HG03571 (cell line): Measurements from ENCODE around the gene RPIA.
"Not testable (repeated sequence)": the region's sequence is repeated elsewhere in the genome, so short reads cannot be mapped to it uniquely, and the experiment has no call there.

Source experiments
- ATAC-seq: cut with Tn5 transposase; IDR thresholded peaks from one replicate; pipeline ENCODE4 v1.9.1; 2021; ENCODE audit not compliant: unreplicated experiment

The RPIA gene

GRCh38 chr2:88733155-88733902, 41.9 kb downstream of the RPIA start:
- no peak for ATAC-seq

DNA sequence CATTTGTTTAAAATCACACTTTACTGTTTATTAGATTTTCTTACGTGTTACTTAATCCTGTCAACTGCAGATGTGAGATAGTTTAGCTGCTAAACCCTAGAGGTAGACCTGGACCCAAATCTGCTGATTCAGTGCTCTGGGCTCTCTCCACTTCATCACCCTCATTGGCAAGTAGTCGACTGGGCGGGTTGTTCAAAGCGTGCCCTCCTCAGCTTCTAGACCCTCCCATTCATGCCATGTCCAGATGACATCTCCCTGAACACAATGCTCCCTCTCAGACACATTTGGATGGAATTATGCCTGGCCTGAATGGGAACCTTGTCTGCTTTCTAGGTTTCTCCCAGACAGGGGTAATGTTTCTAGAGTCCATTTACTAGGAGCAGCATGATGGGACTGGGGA, 43.7 kb downstream of the RPIA start:
- no peak for ATAC-seq

DNA sequence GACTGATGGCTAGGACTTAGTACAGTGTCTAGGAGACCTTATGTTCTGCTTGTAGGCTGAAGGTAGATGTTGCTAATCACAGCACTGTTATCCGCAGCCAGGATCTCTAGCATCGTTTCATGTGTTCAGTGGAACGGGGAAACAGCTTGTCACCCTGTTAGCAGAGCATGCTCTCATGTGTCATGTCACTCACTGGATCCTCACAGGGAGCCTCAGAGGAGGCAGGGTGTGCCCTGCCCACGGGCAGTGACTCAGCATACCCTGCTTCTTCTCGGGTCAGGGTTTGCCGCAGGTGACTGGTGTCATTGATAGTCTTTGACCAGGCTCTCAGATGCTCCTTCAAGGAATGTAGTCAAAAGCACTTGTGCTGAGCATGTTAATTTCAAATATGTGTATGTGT, 44.4 kb downstream of the RPIA start:
- no peak for ATAC-seq

DNA sequence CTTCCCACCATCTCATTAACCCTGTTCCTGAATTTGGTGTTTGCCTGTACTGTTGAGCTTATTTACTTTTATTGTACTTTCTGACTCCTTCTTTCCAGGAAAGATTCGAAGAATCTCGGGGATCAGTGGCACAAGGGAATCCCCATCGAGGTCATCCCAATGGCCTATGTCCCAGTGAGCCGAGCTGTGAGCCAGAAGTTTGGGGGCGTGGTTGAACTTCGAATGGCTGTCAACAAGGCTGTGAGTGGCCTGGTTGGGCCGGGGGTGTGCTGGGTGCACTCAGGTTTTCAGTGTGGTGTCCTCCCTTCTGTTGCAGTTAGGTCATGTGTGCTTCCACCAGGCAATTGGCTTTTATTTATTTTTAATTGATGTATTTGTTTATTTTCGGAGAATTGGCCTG, 45.0 kb downstream of the RPIA start:
- no peak for ATAC-seq

GRCh38 chr2:88737385-88737784, 45.9 kb downstream of the RPIA start:
- no peak for ATAC-seq

DNA sequence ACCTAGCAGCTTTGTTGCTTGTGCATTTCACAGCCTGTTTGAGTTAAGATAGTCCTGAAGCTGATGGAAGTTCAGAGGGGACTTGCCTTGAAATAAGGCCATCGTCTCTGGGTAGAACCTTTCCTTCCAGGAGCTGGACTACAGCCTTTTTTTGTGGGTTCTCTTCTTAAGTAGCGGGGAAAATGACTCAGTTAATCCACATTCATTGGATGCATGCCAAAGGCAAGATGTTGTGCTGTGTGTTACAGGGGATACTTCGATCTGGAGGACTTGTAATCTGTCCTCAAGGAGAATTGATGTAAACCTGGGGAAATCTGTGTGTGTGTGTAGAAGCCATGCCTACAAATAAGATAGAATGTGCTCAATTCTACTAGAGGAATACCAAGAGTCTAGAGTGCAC, 46.8 kb downstream of the RPIA start:
- ATAC-seq: no peak

DNA sequence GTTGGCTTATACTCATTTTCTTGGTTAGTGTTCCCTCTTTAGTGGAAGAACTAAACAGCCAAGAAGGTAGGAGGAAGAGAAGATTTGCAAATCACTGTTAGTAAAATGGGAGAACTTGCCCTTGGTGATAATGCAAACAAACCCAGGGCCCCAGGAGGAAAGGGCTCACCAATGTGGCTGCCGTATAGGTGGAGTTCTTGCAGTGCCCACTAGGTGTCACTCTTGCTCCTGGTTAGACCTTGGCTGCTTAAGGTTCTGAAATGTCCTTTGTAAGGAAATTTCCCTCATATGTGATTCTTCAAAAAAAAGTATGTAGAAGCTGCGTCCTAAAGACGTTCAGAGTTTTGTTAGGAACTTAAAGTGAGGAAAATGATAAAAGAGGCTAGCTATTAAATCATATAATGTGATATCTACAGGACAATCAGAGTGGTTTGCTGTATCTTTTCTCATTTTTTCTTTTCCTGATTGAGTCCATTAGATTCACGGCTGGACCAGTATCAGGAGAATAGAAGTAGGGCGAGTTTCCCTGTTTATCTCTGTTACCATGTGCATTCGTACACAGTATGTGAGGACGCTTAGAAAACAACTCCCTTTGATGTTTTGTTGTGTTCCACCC, 48.6 kb downstream of the RPIA start:
- peak; percentile 85 for ATAC-seq

- no peak for ATAC-seq
These were observed 55.5 kb downstream of the RPIA start for GRCh38 chr2:88746929-88747490.

DNA sequence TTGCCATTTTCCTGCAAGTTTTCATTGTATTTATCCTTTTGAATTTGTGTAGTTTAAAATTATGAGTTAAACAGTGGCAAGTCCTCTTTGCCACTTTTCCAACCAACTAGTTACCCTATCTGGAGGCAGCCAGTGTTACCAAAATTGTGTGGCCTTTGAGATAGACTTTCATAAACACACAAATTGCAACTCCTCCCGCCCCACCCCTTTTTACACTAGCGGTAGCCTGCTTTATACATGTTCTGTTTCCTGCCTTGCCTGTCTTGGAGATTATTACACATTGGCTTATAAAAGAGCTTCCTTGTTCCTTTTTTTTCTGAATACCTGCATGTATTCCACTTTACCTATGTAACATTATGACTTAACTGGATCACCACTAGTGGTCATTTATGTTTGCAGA, 56.5 kb downstream of the RPIA start:
- ATAC-seq: no peak

GRCh38 chr2:88751768-88752167, 60.3 kb downstream of the RPIA start:
- ATAC-seq: no peak

- ATAC-seq: peak; percentile 79
These were observed 62.5 kb downstream of the RPIA start for GRCh38 chr2:88753833-88754584.

DNA sequence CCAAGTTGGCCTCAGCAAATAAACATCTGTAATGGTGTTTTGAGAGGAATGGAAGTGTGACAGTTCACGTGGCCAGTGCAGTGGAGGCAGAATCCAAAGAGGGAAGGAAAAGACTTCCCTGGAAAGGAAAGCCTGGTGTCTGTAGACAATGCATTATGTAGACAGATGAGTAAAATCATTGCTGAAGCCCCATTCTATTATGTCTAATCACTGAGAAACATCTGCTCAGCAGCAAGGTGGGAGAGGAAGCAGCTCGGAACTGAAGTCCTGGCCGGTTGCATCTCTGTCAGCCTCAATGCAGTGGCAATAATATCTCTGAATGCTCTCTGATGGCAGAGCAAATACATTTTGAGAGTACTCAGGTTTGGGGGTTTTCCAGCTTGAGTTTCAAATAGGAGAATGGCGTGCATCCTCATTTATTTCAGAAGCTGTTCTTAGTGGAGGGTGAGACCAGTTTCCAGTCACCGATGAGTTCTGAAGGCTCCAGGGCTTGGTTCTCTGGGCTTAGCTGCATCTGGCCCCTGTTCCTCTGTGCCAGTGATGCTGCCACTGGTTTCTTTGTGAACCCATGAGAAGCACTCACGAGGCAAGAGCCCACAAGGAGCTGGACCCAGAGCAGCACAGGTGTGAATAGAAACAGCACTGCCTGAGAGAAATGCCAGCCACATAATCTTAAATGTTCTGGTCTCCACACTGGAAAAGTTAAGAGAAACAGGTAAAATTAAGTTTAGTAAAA, 63.3 kb downstream of the RPIA start:
- peak; percentile 24 for ATAC-seq

GRCh38 chr2:88755836-88756235, 64.4 kb downstream of the RPIA start:
- ATAC-seq: no peak

DNA sequence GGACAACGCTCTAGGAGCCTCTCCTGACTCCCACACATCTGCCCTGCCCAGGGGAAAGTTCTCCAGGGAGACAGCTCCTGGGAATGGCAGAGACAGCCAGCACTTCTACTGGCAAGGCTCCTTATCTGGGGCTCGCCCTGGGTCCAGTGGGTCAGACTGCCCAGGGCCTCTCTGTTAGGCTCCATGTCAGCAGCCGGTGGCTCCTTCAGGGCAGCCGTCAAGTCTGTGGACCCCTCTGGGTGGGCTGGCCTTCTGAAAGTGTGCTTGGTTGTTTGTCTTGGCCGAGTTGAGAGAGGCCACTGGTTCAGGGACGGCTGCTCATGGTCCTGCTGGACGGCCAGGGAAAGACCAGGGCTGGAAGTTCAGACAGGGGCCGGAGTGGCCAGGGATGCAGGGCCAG, 65.6 kb downstream of the RPIA start:
- ATAC-seq: no peak

DNA sequence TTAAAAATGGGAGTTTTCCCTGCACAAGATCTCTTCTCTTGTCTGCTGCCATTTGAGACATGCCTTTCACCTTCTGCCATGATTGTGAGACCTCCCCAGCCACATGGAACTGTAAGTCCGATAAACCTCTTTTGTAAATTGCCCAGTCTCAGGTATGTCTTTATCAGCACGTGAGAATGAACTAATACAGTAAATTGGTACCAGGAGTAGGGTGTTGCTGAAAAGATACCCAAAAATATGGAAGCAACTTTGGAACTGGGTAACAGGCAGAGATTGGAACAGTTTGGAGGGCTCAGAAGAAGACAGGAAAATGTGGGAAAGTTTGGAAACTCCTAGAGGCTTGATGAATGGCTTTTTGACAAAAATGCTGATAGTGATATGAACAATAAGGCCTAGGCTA, 67.2 kb downstream of the RPIA start:
- ATAC-seq: not testable (repeated sequence)

- ATAC-seq: no peak
These were observed 69.5 kb downstream of the RPIA start for GRCh38 chr2:88760819-88761598.

- no peak for ATAC-seq
These were observed 72.8 kb downstream of the RPIA start for GRCh38 chr2:88764141-88764849.

DNA sequence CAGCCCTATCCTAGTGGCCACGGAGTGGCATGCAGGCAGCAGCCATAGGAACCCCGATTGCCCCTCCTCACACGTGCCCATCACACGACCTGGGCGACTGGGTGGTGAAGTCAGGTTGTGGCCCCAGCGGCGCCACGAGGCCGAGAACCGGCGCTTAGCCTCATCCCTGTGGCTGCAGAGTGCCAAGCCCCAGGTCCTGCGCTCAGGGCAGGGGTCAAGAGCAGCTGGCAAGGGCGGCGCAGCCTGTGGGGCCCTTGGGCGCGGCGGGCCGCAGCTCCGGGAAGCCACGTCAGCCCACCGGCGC, 73.3 kb downstream of the RPIA start:
- ATAC-seq: no peak

DNA sequence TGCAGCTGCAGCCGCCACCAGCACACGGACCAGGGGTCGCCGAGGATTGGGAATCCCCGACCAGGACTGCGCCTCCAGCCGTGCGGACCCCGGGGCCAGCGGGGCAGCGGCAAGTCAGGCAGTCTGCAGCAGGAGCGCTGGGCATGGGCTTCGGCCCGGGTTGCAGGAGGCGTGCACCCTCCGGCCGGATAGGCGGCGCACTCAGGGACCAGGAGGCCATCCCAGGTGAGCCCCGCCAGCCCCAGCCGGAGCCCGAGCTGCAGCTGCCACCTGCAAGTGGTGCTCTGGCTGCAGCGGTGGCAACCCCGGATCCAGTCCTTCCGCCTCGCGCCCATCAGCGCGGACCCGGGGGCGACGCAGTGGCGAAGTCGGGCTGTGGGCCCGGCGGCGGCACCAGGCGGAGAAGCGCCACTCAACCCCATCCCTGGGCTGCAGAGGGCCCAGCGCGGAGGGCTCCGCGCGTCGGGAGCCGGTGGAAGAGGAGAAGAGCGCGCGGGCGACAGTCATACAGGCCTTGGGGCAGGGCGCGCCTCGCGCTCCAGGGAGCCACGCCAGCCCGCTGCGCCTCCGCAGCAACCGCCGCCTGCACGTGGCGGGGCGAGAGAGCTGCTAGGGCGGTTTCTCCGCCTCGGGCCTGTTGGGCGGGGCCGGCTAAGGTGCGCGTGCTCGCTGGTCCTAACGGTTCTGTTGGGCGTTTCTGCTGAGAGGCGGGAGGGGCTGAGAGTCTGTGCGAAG, 73.8 kb downstream of the RPIA start:
- ATAC-seq: no peak
